ENCODE measurements around the gene HIVEP3. TPM values are rescaled to one million over a fixed set of nuclear protein-coding genes. Genes with fewer than 3 reads are reported as not detected.

The HIVEP3 gene
- total RNA-seq, 1 experiment from 2014 or later, result 1.4 TPM

GRCh38 chr1:41872074-41872473, 46.6 kb downstream of the HIVEP3 start:
- Mint-ChIP-seq H3K27me3 (ENCODE audit: low read depth) (no peaks in the 10 kb centered on the region), H3K36me3 (ENCODE audit: insufficient read depth in 1 of 3, low read depth in 3 of 3) (no peaks in the 10 kb centered on the region), H3K4me1 (peaks cover 43 to 56% of the 10 kb centered on the region in 2 experiments), H3K4me3 (no peak overlapping the region), H3K9me3 (no peaks in the 10 kb centered on the region), H3K27ac (no peak overlapping the region)
- no peak for TF ChIP-seq CTCF (conservative IDR thresholded peaks at IDR 0.05)
- Histone ChIP-seq H3K4me1 (ENCODE audit: insufficient read depth, low read length) (peaks cover 20% of the 10 kb centered on the region), H3K56ac (ENCODE audit: insufficient read length, low read depth, low read length) (no peak overlapping the region), H2BK120ac (ENCODE audit: low read depth, low read length, poor library complexity, severe bottlenecking) (no peak overlapping the region), H2BK12ac (ENCODE audit: insufficient read length, low read depth, low read length) (no peak overlapping the region), H3K4ac (ENCODE audit: low read depth, low read length) (no peak overlapping the region), H4K91ac (ENCODE audit: insufficient read length, low read depth, low read length) (no peak overlapping the region), H4K8ac (replicated peaks; ENCODE audit: insufficient read length, low read depth, low read length) (no peak overlapping the region), H2BK5ac (ENCODE audit: insufficient read length, low read length) (no peak overlapping the region), H2BK15ac (ENCODE audit: low read depth, low read length) (no peak overlapping the region), H3T11ph (ENCODE audit: low read length) (no peak overlapping the region), H2AFZ (ENCODE audit: low read length) (no peak overlapping the region), H3K14ac (ENCODE audit: insufficient read depth, low read length) (no peak overlapping the region), H3K79me1 (ENCODE audit: insufficient read depth, low read depth, low read length, poor library complexity, severe bottlenecking) (no peaks in the 10 kb centered on the region), H3K23me2 (ENCODE audit: insufficient read length, low read depth, low read length, poor library complexity, severe bottlenecking) (no peaks in the 10 kb centered on the region), H2AK5ac (ENCODE audit: insufficient read length, low read length) (no peak overlapping the region), H3K9ac (ENCODE audit: extremely low read depth, insufficient read length, low read length) (no peak overlapping the region), H3K79me2 (ENCODE audit: insufficient read depth, low read length) (no peaks in the 10 kb centered on the region), H3K9me3 (ENCODE audit: control insufficient read depth, low read depth, low read length) (no peaks in the 10 kb centered on the region), H3K27ac (ENCODE audit: insufficient read length, low read depth, low read length) (no peak overlapping the region), H2BK20ac (ENCODE audit: low read depth, low read length, poor library complexity, severe bottlenecking) (no peak overlapping the region), H3K27me3 (ENCODE audit: insufficient read depth, low read length) (no peaks in the 10 kb centered on the region), H3K4me2 (ENCODE audit: insufficient read depth, insufficient read length, low read length) (no peak overlapping the region), H4K20me1 (ENCODE audit: control insufficient read depth, insufficient read depth, insufficient read length) (no peaks in the 10 kb centered on the region), H3K23ac (ENCODE audit: insufficient read length, low read depth, low read length) (no peak overlapping the region), H3K18ac (ENCODE audit: insufficient read length, low read depth, low read length) (no peak overlapping the region), H4K5ac (ENCODE audit: insufficient read length, low read depth, low read length) (no peak overlapping the region)
- no CpG with 5 or more reads among the region's 4 CpGs for WGBS (ENCODE audit: extremely low coverage, insufficient read length, low lambda C conversion rate)
- DNase-seq, result no peak

Data from H9 (cell line).